Endometrial microvascular endothelial cells (primary cell): ENCODE measurements around the gene SASS6. TPM values are rescaled to one million over a fixed set of nuclear protein-coding genes. Genes with fewer than 3 reads are reported as not detected.
"Not testable (repeated sequence)": the region's sequence is repeated elsewhere in the genome, so short reads cannot be mapped to it uniquely, and the experiment has no call there.

Experiments
- in situ Hi-C: cut with HindIII; loops from 2 replicates; pipeline ENCODE4 v1.10.0; 2017; ENCODE audit warnings: low sequenced_read_pairs, low pct_unique_long_range_greater_than_20kb; ENCODE audit errors: inconsistent ontology term
- total RNA-seq: library from RNA; depleted of rRNA; stranded (reverse); fragments of >200 nt; gene quantifications from one replicate; pipeline ENCODE4 v1.2.3, GENCODE V29; 2015; ENCODE audit errors: inconsistent ontology term

Gene SASS6
- total RNA-seq, 1 donor from 2014 or later = 4.8 TPM

GRCh38 chr1:100061681-100062080 lies 71.0 kb downstream of the SASS6 start:
- in situ Hi-C loops = no loop called here

- in situ Hi-C loops = no loop called here
These were observed 79.0 kb downstream of the SASS6 start for GRCh38 chr1:100053727-100054126.

GRCh38 chr1:100053119-100053518 lies 79.6 kb downstream of the SASS6 start:
- in situ Hi-C loops = no loop called here

- in situ Hi-C loops = no loop called here
These were observed 80.8 kb downstream of the SASS6 start for GRCh38 chr1:100051893-100052292.

GRCh38 chr1:100051401-100051800 lies 81.3 kb downstream of the SASS6 start:
- in situ Hi-C loops = no loop called here

GRCh38 chr1:100050139-100050538 lies 82.6 kb downstream of the SASS6 start:
- in situ Hi-C loops = no loop called here

GRCh38 chr1:100047235-100047708 lies 85.5 kb downstream of the SASS6 start:
- in situ Hi-C loops = not testable (repeated sequence)

- in situ Hi-C loops = no loop called here
These were observed 87.5 kb downstream of the SASS6 start for GRCh38 chr1:100045206-100045605.

- in situ Hi-C loops = no loop called here
These were observed 93.1 kb downstream of the SASS6 start for GRCh38 chr1:100039591-100039990.

GRCh38 chr1:100038660-100039287 lies 94.0 kb downstream of the SASS6 start:
- in situ Hi-C loops = no loop called here

GRCh38 chr1:100037927-100038659 lies 94.6 kb downstream of the SASS6 start:
- in situ Hi-C loops = no loop called here

GRCh38 chr1:100037656-100037926 lies 95.1 kb downstream of the SASS6 start:
- in situ Hi-C loops = no loop called here

- in situ Hi-C loops = no loop called here
These were observed 95.7 kb downstream of the SASS6 start for GRCh38 chr1:100036718-100037655.

- in situ Hi-C loops = no loop called here
These were observed 97.5 kb downstream of the SASS6 start for GRCh38 chr1:100035214-100035613.

GRCh38 chr1:100034470-100034869 lies 98.3 kb downstream of the SASS6 start:
- in situ Hi-C loops = no loop called here

Other genes with a start within 250 kb of the SASS6 start
- gene SLC35A3, start 162.9 kb downstream of the SASS6 start, total RNA-seq = 20.5 TPM
- gene TRMT13, start 233 bp upstream of the SASS6 start, total RNA-seq = 13.3 TPM
- not detected for gene LRRC39, start 45.3 kb upstream of the SASS6 start, total RNA-seq
- gene DBT, start 116.9 kb upstream of the SASS6 start, total RNA-seq = 2.8 TPM
- 42.4 TPM for gene RTCA, start 133.3 kb upstream of the SASS6 start, total RNA-seq
- 10.0 TPM for gene CDC14A, start 219.6 kb upstream of the SASS6 start, total RNA-seq